22Rv1 (cell line): ENCODE data around the gene ADCY6.
"Not testable (repeated sequence)": the region's sequence is repeated elsewhere in the genome, so short reads cannot be mapped to it uniquely, and the experiment has no call there.

Experiments used
- H3K27ac ChIP-seq: fragments of 450-650 bp; 2 replicates; pipeline ENCODE4 v1.5.1; 2017
- CTCF ChIP-seq: fragments of 450-650 bp; IDR thresholded peaks from 2 replicates; pipeline ENCODE4 v1.5.1; 2017; ENCODE audit warnings: mild to moderate bottlenecking
- ZFX ChIP-seq: fragments of 450-650 bp; IDR thresholded peaks from 2 replicates; pipeline ENCODE4 v1.6.1; 2017; ENCODE audit warnings: antibody characterized with exemption, borderline replicate concordance

ADCY6 gene

GRCh38 chr12:48750769-48751356 is 38.0 kb downstream of the ADCY6 start:
- no peak overlapping the region for H3K27ac ChIP-seq
- TF ChIP-seq CTCF: no peak
- TF ChIP-seq ZFX: no peak

- TF ChIP-seq ZFX (no peak), CTCF (no peak)
- H3K27ac ChIP-seq: no peak overlapping the region
Observed at GRCh38 chr12:48750215-48750614, 38.7 kb downstream of the ADCY6 start.

- no peak overlapping the region for H3K27ac ChIP-seq
- no peak for TF ChIP-seq CTCF
- no peak for TF ChIP-seq ZFX
Observed at GRCh38 chr12:48744251-48745008, 44.5 kb downstream of the ADCY6 start.

- no peak for TF ChIP-seq ZFX
- TF ChIP-seq CTCF: no peak
- H3K27ac ChIP-seq: no peak overlapping the region
Observed at GRCh38 chr12:48739618-48740269, 49.1 kb downstream of the ADCY6 start.

GRCh38 chr12:48736456-48736855 is 52.4 kb downstream of the ADCY6 start:
- H3K27ac ChIP-seq: no peak overlapping the region
- no peak for TF ChIP-seq ZFX
- TF ChIP-seq CTCF: no peak

- TF ChIP-seq ZFX (no peak), CTCF (no peak)
- no peak overlapping the region for H3K27ac ChIP-seq
Observed at GRCh38 chr12:48728807-48729206, 60.1 kb downstream of the ADCY6 start.

- H3K27ac ChIP-seq: not testable (repeated sequence)
Observed at GRCh38 chr12:48720737-48721136, 68.2 kb downstream of the ADCY6 start.

GRCh38 chr12:48720171-48720570 is 68.7 kb downstream of the ADCY6 start:
- not testable (repeated sequence) for H3K27ac ChIP-seq

- H3K27ac ChIP-seq: not testable (repeated sequence)
Observed at GRCh38 chr12:48719002-48719401, 69.9 kb downstream of the ADCY6 start.
